Measurements from ENCODE around the gene SAMD15. TPM values are rescaled to one million over a fixed set of nuclear protein-coding genes. Genes with fewer than 3 reads are reported as not detected.
A peak's percentile ranks its signal among the peaks of the same experiment; 100 is the strongest.

The SAMD15 gene
- total RNA-seq (under 1 TPM; 0.19 to 0.50 TPM), polyA plus RNA-seq (under 1 TPM in 1 of 2 donors, not detected in 1; 0.10 TPM)

DNA sequence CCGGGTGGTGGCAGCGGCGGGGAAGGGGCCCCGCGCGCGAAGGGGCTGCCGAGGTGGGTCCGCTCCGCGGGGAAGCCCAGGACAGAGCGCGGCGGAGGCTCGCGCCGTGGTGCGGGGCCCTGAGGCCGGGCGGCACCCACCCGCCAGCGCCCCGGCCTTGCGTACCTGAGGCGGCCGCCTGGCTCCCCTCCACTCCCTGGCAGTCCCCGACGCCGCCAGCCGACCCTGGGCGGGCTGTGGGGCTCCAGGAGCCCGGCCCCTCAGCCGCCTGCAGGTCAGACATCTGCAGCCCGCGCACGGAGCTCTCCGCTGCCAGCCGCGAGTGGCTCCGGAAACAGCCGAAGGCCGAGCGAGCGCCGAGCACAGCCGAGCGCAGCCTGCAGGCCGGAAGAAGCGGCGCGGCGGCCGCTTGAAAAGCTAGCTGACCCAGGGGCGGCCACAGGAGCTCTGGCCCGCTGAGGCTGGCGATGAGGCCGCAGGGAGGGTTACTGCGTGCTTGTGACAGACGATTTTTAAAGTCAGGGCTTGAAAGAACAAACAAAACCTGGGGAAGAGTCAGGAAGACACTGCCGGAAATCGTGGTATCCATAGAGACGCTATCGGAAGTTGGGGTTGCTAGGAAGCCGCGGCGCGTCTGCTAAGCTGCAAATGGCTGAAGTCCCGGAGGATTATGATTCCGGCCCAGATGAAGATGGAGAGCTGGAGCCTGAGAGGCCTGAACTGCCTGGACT, at the start of gene SAMD15, which contains the start of gene TMED8:
Gene SAMD15, plus strand, starts transcription at position 609 of the 731 bp plus-strand sequence. Its CDS starts 40 bp downstream, at position 649.
Gene TMED8, minus strand, starts transcription at position 324 of the 731 bp plus-strand sequence. Its CDS starts 41 bp downstream, at position 283.
- peak within 1 kb of the TSS; percentile 62 to 97 (median 93) for H3K4me3 ChIP-seq (ENCODE audit: low read depth in 1 of 3, low read length in 3 of 3)
- H3K4me1 ChIP-seq (ENCODE audit: control insufficient read depth in 4 of 4, insufficient read depth in 4 of 4, low read length in 3 of 4) = peaks cover 0 to 14% (median 13%) of the 10 kb centered on the region in 4 donors
- TF ChIP-seq SP1 (IDR thresholded peaks at IDR 0.05) (no peak), YY1 (IDR thresholded peaks at IDR 0.05) (peak; percentile 86), GABPA (IDR thresholded peaks at IDR 0.05 in 1 of 2, conservative IDR thresholded peaks at IDR 0.05 in 1 of 2) (peak; percentile 81 to 91)
- H3K9ac ChIP-seq (ENCODE audit: low read depth in 1 of 2, low read length in 2 of 2) = peak within 1 kb of the TSS; percentile 45 to 57
- H3K9me3 ChIP-seq (ENCODE audit: control insufficient read depth in 4 of 4, low read length in 3 of 4) = no peaks in the 10 kb centered on the region
- H3K27me3 ChIP-seq (ENCODE audit: control insufficient read depth in 4 of 4, insufficient read depth in 4 of 4, low read length in 3 of 4) = no peaks in the 10 kb centered on the region
- WGBS = under 1% methylated on average over 69 of the region's 69 CpGs
- no peaks in the 10 kb centered on the region for H3K36me3 ChIP-seq (ENCODE audit: control insufficient read depth in 4 of 4, insufficient read depth in 3 of 4, low read depth in 1 of 4, low read length in 3 of 4)
- peak within 1 kb of the TSS; percentile 75 to 80 for H3K27ac ChIP-seq (ENCODE audit: low read depth in 1 of 2, low read length in 2 of 2)
- DNase-seq (ENCODE audit: low spot score) = peak; percentile 85

DNA sequence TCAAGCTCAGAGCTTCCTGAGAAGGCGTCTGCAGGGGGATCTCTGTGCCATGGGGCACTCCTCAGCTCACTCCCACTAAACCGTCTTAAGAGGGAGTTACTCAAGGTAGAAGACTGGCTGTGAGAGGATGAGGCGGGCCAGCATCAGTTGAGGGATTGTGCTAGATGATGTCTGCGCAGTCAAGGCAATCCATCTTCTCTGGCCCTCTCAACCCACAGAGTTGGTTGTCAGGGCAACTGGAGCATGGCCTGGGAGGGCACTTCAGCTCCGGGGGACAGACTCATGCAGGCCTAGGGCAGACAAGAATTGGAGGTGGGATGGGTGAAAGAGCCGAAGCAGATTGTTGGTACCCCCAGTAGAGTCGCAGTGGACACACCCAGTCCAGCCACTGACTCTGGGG, 47.3 kb upstream of the SAMD15 start:
- Histone ChIP-seq H3K27ac (ENCODE audit: low read depth in 1 of 2, low read length in 2 of 2) (no peak overlapping the region), H3K36me3 (ENCODE audit: control insufficient read depth in 4 of 4, insufficient read depth in 3 of 4, low read depth in 1 of 4, low read length in 3 of 4) (peaks cover 0 to 10% (median 0%) of the 10 kb centered on the region in 4 donors), H3K9ac (ENCODE audit: low read depth in 1 of 2, low read length in 2 of 2) (no peak overlapping the region), H3K4me1 (ENCODE audit: control insufficient read depth in 4 of 4, insufficient read depth in 4 of 4, low read length in 3 of 4) (peaks cover 2 to 14% (median 12%) of the 10 kb centered on the region in 4 donors), H3K27me3 (ENCODE audit: control insufficient read depth in 4 of 4, insufficient read depth in 4 of 4, low read length in 3 of 4) (no peaks in the 10 kb centered on the region), H3K9me3 (ENCODE audit: control insufficient read depth in 4 of 4, low read length in 3 of 4) (no peaks in the 10 kb centered on the region), H3K4me3 (ENCODE audit: low read depth in 1 of 3, low read length in 3 of 3) (no peak overlapping the region)
- 92% methylated on average over 7 of the region's 7 CpGs for WGBS
- no peak for DNase-seq (ENCODE audit: low spot score)
- no peak for TF ChIP-seq JUND (IDR thresholded peaks at IDR 0.05)
- TF ChIP-seq RXRA (IDR thresholded peaks at IDR 0.05) = no peak
- TF ChIP-seq, protein P1, sequence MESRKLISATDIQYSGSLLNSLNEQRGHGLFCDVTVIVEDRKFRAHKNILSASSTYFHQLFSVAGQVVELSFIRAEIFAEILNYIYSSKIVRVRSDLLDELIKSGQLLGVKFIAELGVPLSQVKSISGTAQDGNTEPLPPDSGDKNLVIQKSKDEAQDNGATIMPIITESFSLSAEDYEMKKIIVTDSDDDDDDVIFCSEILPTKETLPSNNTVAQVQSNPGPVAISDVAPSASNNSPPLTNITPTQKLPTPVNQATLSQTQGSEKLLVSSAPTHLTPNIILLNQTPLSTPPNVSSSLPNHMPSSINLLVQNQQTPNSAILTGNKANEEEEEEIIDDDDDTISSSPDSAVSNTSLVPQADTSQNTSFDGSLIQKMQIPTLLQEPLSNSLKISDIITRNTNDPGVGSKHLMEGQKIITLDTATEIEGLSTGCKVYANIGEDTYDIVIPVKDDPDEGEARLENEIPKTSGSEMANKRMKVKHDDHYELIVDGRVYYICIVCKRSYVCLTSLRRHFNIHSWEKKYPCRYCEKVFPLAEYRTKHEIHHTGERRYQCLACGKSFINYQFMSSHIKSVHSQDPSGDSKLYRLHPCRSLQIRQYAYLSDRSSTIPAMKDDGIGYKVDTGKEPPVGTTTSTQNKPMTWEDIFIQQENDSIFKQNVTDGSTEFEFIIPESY (IDR thresholded peaks at IDR 0.05) = no peak
- no peak for TF ChIP-seq YY1 (IDR thresholded peaks at IDR 0.05)
- no peak for TF ChIP-seq NR2F2 (IDR thresholded peaks at IDR 0.05)
- no peak for TF ChIP-seq HNF4A (conservative IDR thresholded peaks at IDR 0.05)
- no peak for TF ChIP-seq EGR1 (IDR thresholded peaks at IDR 0.05; ENCODE audit: low read depth in 2 of 2)
- TF ChIP-seq, protein P2, sequence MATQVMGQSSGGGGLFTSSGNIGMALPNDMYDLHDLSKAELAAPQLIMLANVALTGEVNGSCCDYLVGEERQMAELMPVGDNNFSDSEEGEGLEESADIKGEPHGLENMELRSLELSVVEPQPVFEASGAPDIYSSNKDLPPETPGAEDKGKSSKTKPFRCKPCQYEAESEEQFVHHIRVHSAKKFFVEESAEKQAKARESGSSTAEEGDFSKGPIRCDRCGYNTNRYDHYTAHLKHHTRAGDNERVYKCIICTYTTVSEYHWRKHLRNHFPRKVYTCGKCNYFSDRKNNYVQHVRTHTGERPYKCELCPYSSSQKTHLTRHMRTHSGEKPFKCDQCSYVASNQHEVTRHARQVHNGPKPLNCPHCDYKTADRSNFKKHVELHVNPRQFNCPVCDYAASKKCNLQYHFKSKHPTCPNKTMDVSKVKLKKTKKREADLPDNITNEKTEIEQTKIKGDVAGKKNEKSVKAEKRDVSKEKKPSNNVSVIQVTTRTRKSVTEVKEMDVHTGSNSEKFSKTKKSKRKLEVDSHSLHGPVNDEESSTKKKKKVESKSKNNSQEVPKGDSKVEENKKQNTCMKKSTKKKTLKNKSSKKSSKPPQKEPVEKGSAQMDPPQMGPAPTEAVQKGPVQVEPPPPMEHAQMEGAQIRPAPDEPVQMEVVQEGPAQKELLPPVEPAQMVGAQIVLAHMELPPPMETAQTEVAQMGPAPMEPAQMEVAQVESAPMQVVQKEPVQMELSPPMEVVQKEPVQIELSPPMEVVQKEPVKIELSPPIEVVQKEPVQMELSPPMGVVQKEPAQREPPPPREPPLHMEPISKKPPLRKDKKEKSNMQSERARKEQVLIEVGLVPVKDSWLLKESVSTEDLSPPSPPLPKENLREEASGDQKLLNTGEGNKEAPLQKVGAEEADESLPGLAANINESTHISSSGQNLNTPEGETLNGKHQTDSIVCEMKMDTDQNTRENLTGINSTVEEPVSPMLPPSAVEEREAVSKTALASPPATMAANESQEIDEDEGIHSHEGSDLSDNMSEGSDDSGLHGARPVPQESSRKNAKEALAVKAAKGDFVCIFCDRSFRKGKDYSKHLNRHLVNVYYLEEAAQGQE (IDR thresholded peaks at IDR 0.05) = no peak
- TF ChIP-seq RAD21 (IDR thresholded peaks at IDR 0.05) = no peak
- TF ChIP-seq, protein P3, sequence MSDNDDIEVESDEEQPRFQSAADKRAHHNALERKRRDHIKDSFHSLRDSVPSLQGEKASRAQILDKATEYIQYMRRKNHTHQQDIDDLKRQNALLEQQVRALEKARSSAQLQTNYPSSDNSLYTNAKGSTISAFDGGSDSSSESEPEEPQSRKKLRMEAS (IDR thresholded peaks at IDR 0.05) = no peak
- TF ChIP-seq FOXA1 (IDR thresholded peaks at IDR 0.05) = no peak
- no peak for TF ChIP-seq FOXA2 (IDR thresholded peaks at IDR 0.05)
- no peak for TF ChIP-seq TAF1 (conservative IDR thresholded peaks at IDR 0.05)
- TF ChIP-seq, protein P4, sequence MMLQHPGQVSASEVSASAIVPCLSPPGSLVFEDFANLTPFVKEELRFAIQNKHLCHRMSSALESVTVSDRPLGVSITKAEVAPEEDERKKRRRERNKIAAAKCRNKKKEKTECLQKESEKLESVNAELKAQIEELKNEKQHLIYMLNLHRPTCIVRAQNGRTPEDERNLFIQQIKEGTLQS (IDR thresholded peaks at IDR 0.05) = no peak
- no peak for TF ChIP-seq GABPA (IDR thresholded peaks at IDR 0.05 in 1 of 2, conservative IDR thresholded peaks at IDR 0.05 in 1 of 2)
- TF ChIP-seq SP1 (IDR thresholded peaks at IDR 0.05) = no peak
